K562 (cell line): ENCODE data around the gene CCM2. TPM values are rescaled to one million over a fixed set of nuclear protein-coding genes. Genes with fewer than 3 reads are reported as not detected.

Experiments used
- CEBPG ChIP-seq, 3 experiments: fragments of 200-800 bp in 1 of 3; sonication (Bioruptor generic) in 1 of 3; sonication (generic) in 1 of 3; formaldehyde crosslinking in 1 of 3; IDR thresholded peaks in 2 of 3; conservative IDR thresholded peaks in 1 of 3; 2 replicates each; pipeline versions ENCODE4 v1.6.1 to v1.8.0; 2016 to 2022; ENCODE audit warnings: missing compliant biosample characterization in 2 of 3, missing genetic modification characterization in 2 of 3, mild to moderate bottlenecking in 1 of 3, missing genetic modification reagents in 1 of 3
- JUND ChIP-seq, 2 experiments: IDR thresholded peaks; 2 replicates in 1 of 2; 3 replicates in 1 of 2; pipeline ENCODE4 v1.6.1; 2011; ENCODE audit warnings: borderline replicate concordance in 2 of 2, low read depth in 2 of 2, low read length in 2 of 2, improper control_type of control experiment in 1 of 2, missing biosample characterization in 1 of 2, missing genetic modification characterization in 1 of 2, missing genetic modification reagents in 1 of 2
- KDM4B ChIP-seq, 2 experiments: fragments of 450-650 bp in 1 of 2; sonication (generic) in 1 of 2; IDR thresholded peaks; 2 replicates each; pipeline ENCODE4 v1.6.1; 2016 to 2017; ENCODE audit warnings: borderline replicate concordance in 2 of 2, antibody characterized with exemption in 1 of 2, low read depth in 1 of 2, mild to moderate bottlenecking in 1 of 2
- PML ChIP-seq: IDR thresholded peaks from 2 replicates; pipeline ENCODE4 v1.6.1; 2012; ENCODE audit warnings: low read length, inconsistent platforms
- PTRF ChIP-seq: fragments of 450-650 bp; IDR thresholded peaks from 2 replicates; pipeline ENCODE4 v1.6.1; 2016; ENCODE audit warnings: mild to moderate bottlenecking, missing genetic modification characterization, missing compliant biosample characterization
- TBP ChIP-seq: optimal IDR thresholded peaks from 2 replicates; pipeline ENCODE3; 2011; ENCODE audit warnings: low read depth, low read length, improper control_type of control experiment
- ZNF347 ChIP-seq: fragments of 450-650 bp; formaldehyde crosslinking; IDR thresholded peaks from 2 replicates; pipeline ENCODE4 v1.4.0; 2020; ENCODE audit warnings: low read depth, mild to moderate bottlenecking, moderate library complexity
- ZNF436 ChIP-seq: fragments of 250-450, 450-650 bp; sonication (Bioruptor Pico); formaldehyde crosslinking; IDR thresholded peaks from 2 replicates; pipeline ENCODE4 v1.7.0; 2020; ENCODE audit warnings: mild to moderate bottlenecking
- ZNF586 ChIP-seq: fragments of 450-650 bp; formaldehyde crosslinking; conservative IDR thresholded peaks from 2 replicates; pipeline ENCODE4 v1.4.0; 2020; ENCODE audit warnings: mild to moderate bottlenecking, moderate library complexity
- polyA plus RNA-seq, 8 experiments: library from polyadenylated mRNA; depleted of rRNA in 4 of 8; stranded (reverse) in 5 of 8; unstranded in 3 of 8; fragments of >200 nt; fragmentation: Nextera tagmentation in 2 of 8; fragmentation: Illumina TruSeq in 1 of 8; extraction: Ambion mirVana in 2 of 8; extraction: Trizol in 1 of 8; gene quantifications; 2 replicates each; pipeline versions ENCODE4 v1.2.1 to v1.2.3, GENCODE V29; 2011 to 2014; ENCODE audit warnings: inconsistent platforms in 1 of 8, missing spikeins in 1 of 8
- total RNA-seq, 7 experiments: library from RNA; depleted of rRNA in 6 of 7; stranded (reverse); fragments of >200 nt in 6 of 7; fragmentation: Illumina TruSeq in 2 of 7; extraction: Trizol in 2 of 7; gene quantifications; 2 replicates each; pipeline versions ENCODE4 v1.2.1 to v1.2.3, GENCODE V29; 2011 to 2021; ENCODE audit warnings: low replicate concordance in 1 of 7
- TF ChIP-seq, protein P1 (sequence below): fragments of 450-650 bp; IDR thresholded peaks from 2 replicates; pipeline ENCODE4 v1.6.1; 2016; ENCODE audit warnings: borderline replicate concordance
- TF ChIP-seq, protein P2 (sequence below), 2 experiments: IDR thresholded peaks in 1 of 2; conservative IDR thresholded peaks in 1 of 2; 2 replicates each; pipeline ENCODE4 v1.6.1; 2016; ENCODE audit warnings: low read depth in 2 of 2, mild to moderate bottlenecking in 1 of 2, missing compliant biosample characterization in 1 of 2, missing genetic modification characterization in 1 of 2, moderate library complexity in 1 of 2
- TF ChIP-seq, protein P3 (sequence below): sonication (generic); formaldehyde crosslinking; IDR thresholded peaks from 2 replicates; pipeline ENCODE4 v1.8.1; 2023; ENCODE audit warnings: mild to moderate bottlenecking, missing genetic modification reagents
- TF ChIP-seq, protein P4 (sequence below): fragments of 450-650 bp; IDR thresholded peaks from 2 replicates; pipeline ENCODE4 v1.7.1; 2018; ENCODE audit warnings: mild to moderate bottlenecking, low read depth; ENCODE audit not compliant: partially characterized antibody
- TF ChIP-seq, protein P5 (sequence below): sonication (generic); formaldehyde crosslinking; IDR thresholded peaks from 2 replicates; pipeline ENCODE4 v1.8.1; 2023; ENCODE audit warnings: mild to moderate bottlenecking, missing genetic modification reagents

The CCM2 gene
- total and polyA plus RNA-seq, 9 of the 15 experiments (the other 6 are each of a cell fraction or from before 2014, with no cell fraction given) = 0.41 to 38.6 (median 25.9) TPM

DNA sequence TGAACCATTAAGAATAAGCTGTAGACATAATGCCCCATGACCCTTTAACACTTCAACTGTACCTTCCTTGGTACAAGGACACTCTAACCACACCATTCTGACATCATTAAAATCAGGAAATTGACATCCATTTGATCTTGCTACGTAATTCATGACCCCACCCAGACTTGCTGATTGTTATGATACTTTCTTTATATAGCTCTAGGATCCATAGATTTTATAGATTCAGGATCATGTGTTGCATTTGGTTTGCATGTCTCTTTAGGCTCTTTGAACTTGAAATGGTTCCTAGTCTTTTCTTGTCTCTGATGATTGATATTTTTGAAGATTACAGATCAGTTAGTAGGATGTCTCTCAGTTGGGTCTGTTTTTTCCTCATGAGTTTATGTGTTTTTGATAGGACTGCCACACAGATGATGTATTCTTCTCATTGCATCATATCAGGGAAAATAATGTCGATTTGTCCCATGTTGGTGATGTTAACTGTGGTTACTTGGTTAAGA, 13.5 kb downstream of the CCM2 start (continued):
- TF ChIP-seq JUND (IDR thresholded peaks at IDR 0.05; ENCODE audit: borderline replicate concordance, low read depth, low read length) (no peak), JUND (tag; IDR thresholded peaks at IDR 0.05; ENCODE audit: borderline replicate concordance, low read depth, low read length) (no peak), PML (no peak), CEBPG (CRISPR knock-in tag; IDR thresholded peaks at IDR 0.05) (no peak), CEBPG (tag; conservative IDR thresholded peaks at IDR 0.05 in 1 of 2, IDR thresholded peaks at IDR 0.05 in 1 of 2) (peak in 1 of 2 experiments; percentile 62; a peak in 3 of 4 replicates), PTRF (tag) (no peak), TBP (no peak), KDM4B (IDR thresholded peaks at IDR 0.05; ENCODE audit: borderline replicate concordance in 2 of 2, low read depth in 1 of 2) (no peak), ZNF436 (CRISPR knock-in tag) (no peak), ZNF586 (CRISPR knock-in tag) (no peak), ZNF347 (CRISPR knock-in tag) (no peak)
- TF ChIP-seq, protein P1, sequence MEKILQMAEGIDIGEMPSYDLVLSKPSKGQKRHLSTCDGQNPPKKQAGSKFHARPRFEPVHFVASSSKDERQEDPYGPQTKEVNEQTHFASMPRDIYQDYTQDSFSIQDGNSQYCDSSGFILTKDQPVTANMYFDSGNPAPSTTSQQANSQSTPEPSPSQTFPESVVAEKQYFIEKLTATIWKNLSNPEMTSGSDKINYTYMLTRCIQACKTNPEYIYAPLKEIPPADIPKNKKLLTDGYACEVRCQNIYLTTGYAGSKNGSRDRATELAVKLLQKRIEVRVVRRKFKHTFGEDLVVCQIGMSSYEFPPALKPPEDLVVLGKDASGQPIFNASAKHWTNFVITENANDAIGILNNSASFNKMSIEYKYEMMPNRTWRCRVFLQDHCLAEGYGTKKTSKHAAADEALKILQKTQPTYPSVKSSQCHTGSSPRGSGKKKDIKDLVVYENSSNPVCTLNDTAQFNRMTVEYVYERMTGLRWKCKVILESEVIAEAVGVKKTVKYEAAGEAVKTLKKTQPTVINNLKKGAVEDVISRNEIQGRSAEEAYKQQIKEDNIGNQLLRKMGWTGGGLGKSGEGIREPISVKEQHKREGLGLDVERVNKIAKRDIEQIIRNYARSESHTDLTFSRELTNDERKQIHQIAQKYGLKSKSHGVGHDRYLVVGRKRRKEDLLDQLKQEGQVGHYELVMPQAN = no peak
- TF ChIP-seq, protein P2, sequence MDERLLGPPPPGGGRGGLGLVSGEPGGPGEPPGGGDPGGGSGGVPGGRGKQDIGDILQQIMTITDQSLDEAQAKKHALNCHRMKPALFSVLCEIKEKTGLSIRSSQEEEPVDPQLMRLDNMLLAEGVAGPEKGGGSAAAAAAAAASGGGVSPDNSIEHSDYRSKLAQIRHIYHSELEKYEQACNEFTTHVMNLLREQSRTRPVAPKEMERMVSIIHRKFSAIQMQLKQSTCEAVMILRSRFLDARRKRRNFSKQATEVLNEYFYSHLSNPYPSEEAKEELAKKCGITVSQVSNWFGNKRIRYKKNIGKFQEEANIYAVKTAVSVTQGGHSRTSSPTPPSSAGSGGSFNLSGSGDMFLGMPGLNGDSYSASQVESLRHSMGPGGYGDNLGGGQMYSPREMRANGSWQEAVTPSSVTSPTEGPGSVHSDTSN (CRISPR knock-in tag; IDR thresholded peaks at IDR 0.05; ENCODE audit: low read depth) = no peak
- TF ChIP-seq, protein P2 (tag; conservative IDR thresholded peaks at IDR 0.05; ENCODE audit: low read depth) = 0 out of 2 replicates have a peak, but pooled peaks have one; percentile 18
- TF ChIP-seq, protein P3, sequence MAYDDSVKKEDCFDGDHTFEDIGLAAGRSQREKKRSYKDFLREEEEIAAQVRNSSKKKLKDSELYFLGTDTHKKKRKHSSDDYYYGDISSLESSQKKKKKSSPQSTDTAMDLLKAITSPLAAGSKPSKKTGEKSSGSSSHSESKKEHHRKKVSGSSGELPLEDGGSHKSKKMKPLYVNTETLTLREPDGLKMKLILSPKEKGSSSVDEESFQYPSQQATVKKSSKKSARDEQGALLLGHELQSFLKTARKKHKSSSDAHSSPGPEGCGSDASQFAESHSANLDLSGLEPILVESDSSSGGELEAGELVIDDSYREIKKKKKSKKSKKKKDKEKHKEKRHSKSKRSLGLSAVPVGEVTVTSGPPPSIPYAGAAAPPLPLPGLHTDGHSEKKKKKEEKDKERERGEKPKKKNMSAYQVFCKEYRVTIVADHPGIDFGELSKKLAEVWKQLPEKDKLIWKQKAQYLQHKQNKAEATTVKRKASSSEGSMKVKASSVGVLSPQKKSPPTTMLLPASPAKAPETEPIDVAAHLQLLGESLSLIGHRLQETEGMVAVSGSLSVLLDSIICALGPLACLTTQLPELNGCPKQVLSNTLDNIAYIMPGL (CRISPR knock-in tag) = no peak
- TF ChIP-seq, protein P4, sequence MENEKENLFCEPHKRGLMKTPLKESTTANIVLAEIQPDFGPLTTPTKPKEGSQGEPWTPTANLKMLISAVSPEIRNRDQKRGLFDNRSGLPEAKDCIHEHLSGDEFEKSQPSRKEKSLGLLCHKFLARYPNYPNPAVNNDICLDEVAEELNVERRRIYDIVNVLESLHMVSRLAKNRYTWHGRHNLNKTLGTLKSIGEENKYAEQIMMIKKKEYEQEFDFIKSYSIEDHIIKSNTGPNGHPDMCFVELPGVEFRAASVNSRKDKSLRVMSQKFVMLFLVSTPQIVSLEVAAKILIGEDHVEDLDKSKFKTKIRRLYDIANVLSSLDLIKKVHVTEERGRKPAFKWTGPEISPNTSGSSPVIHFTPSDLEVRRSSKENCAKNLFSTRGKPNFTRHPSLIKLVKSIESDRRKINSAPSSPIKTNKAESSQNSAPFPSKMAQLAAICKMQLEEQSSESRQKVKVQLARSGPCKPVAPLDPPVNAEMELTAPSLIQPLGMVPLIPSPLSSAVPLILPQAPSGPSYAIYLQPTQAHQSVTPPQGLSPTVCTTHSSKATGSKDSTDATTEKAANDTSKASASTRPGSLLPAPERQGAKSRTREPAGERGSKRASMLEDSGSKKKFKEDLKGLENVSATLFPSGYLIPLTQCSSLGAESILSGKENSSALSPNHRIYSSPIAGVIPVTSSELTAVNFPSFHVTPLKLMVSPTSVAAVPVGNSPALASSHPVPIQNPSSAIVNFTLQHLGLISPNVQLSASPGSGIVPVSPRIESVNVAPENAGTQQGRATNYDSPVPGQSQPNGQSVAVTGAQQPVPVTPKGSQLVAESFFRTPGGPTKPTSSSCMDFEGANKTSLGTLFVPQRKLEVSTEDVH = no peak
- TF ChIP-seq, protein P5, sequence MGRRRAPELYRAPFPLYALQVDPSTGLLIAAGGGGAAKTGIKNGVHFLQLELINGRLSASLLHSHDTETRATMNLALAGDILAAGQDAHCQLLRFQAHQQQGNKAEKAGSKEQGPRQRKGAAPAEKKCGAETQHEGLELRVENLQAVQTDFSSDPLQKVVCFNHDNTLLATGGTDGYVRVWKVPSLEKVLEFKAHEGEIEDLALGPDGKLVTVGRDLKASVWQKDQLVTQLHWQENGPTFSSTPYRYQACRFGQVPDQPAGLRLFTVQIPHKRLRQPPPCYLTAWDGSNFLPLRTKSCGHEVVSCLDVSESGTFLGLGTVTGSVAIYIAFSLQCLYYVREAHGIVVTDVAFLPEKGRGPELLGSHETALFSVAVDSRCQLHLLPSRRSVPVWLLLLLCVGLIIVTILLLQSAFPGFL (CRISPR knock-in tag) = no peak
